Testis (tissue), 2 donors: Measurements from ENCODE around the gene COCH.

Experiments
- POLR2A ChIP-seq: fragments of 450-650 bp; IDR thresholded peaks from one replicate; pipeline ENCODE4 v1.6.1; 2017; ENCODE audit warnings: antibody characterized with exemption, mild to moderate bottlenecking, moderate library complexity
- TF ChIP-seq, protein P1 (sequence below), 3 experiments: fragments of 450-650 bp in 2 of 3; fragments of 200-600 bp in 1 of 3; sonication (generic) in 1 of 3; IDR thresholded peaks; one replicate each; pipeline ENCODE4 v1.5.1; 2016 to 2019; ENCODE audit warnings: antibody characterized with exemption in 3 of 3, mild to moderate bottlenecking in 2 of 3, moderate library complexity in 1 of 3

DNA sequence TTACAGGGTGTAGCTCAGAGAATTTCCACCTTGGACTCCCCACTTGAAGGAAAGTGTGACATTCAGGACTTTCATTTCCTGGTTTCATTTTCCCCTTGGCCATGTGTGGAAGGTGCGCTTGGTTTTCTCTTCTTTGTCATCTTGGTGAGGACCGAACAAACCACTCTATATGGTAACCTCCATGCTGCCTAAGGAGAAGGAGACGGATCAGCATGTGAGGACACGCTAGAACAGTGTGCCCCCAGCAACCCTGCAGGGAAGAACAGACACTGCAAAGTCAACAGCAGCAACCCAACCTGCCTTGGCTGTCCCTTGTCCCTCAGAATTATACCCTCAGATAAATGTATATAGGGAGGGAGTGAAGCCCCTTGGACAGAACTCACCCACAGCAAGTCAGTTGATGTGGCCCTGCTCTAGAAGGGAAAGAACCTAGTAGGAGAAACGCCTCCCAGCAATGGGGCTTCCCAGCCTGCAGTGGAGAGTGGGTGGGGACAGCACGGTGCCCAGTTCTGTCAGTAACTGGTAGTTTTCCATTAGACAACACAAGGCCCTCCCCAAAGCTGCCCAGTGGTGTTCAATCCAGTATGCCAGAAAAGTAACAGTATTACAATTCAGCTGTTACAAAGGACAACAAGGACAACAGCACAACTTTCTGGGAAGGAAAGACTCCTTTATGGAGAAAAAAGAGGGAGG lies 18.9 kb upstream of the COCH start:
- TF ChIP-seq POLR2A: no peak
- TF ChIP-seq, protein P1, sequence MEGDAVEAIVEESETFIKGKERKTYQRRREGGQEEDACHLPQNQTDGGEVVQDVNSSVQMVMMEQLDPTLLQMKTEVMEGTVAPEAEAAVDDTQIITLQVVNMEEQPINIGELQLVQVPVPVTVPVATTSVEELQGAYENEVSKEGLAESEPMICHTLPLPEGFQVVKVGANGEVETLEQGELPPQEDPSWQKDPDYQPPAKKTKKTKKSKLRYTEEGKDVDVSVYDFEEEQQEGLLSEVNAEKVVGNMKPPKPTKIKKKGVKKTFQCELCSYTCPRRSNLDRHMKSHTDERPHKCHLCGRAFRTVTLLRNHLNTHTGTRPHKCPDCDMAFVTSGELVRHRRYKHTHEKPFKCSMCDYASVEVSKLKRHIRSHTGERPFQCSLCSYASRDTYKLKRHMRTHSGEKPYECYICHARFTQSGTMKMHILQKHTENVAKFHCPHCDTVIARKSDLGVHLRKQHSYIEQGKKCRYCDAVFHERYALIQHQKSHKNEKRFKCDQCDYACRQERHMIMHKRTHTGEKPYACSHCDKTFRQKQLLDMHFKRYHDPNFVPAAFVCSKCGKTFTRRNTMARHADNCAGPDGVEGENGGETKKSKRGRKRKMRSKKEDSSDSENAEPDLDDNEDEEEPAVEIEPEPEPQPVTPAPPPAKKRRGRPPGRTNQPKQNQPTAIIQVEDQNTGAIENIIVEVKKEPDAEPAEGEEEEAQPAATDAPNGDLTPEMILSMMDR (IDR thresholded peaks at IDR 0.05): no peak
